Activated CD4-positive, alpha-beta T cell treated with anti-CD3 and anti-CD28 coated beads, Interleukin-2, amount 50 U/mL, for 1 hour (primary cell): ENCODE measurements around the gene MSH5.

Experiments
- DNase-seq: peaks from one replicate; pipeline ENCODE4 v3.0.0-alpha.2; 2020

MSH5 gene

DNA sequence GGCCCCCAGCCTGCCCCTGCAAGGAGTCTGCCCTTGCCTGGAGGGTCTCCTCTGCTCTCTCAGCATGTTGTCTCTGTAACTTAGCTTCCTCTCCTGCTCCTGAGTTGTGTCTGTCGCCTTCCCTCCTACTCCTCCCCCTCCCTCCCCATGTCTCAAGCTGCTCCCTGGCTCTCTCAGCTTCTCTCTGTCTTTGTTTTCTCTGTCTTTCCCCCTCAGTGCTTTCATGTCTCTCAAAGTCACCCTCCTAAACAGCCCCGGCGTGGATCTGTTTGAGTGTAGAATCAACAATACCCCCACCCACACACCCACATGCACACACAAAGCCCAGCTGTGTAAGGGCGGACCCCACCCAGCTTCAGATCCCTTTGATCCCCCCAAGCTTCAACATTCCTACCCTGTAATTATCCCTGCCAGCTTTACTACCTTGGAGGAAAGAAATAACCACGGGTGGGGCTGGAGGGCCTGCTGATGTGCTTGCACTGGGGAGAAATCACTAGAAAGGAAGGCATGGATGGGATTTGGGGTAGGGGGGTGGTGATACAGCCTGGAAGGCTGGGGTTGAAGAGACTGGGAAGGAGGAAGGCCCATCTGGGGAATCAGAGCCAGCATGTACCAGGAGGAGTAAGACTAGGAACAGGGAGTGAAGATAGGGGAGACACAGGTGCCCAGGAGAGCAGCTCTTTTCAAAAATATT, 25.7 kb upstream of the MSH5 start:
- no peak for DNase-seq

DNA sequence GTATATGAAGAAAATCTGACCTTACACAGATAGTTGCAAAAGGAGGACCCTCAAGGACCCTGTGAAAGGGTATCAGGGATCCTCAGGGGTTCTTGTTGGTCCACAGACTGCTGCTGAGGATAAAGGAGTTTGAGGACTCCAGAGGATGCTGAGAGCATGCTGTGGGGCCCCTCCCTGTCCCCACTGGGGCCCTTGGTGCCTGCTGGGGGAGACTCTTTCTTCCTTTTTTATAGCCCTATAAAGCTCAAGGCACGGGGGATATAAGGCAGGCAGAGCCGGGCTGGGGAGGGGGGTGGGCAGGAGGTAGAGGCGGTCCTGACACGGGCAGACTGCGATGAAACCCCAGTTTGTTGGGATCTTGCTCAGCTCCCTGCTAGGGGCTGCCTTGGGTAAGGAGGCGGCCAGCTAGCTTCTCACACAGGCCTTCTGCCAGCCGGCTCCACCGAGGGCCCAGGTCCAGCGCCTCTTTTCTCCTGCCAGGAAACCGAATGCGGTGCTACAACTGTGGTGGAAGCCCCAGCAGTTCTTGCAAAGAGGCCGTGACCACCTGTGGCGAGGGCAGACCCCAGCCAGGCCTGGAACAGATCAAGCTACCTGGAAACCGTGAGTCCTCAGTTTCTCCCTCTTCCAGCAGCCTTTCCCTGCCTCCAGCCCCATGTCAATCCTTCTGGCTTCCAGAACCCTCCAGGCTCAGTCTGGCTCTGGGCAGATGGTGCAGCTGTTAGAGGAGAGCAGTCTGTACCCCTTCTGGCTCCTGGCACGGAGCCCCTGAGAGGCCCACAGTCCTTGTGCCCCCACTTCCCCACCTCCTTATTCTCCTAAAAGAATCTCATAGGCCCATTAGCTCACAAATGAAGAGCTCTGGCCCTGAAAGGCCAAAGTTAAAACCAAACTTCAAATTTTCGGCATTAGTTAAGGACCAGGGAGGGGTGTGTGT, 24.5 kb upstream of the MSH5 start, which contains the start of gene LY6G6D:
Gene LY6G6D (plus strand): TSS at position 327 of the 937 bp plus-strand sequence. CDS start 8 bp downstream, at position 335.
- DNase-seq: no peak

DNA sequence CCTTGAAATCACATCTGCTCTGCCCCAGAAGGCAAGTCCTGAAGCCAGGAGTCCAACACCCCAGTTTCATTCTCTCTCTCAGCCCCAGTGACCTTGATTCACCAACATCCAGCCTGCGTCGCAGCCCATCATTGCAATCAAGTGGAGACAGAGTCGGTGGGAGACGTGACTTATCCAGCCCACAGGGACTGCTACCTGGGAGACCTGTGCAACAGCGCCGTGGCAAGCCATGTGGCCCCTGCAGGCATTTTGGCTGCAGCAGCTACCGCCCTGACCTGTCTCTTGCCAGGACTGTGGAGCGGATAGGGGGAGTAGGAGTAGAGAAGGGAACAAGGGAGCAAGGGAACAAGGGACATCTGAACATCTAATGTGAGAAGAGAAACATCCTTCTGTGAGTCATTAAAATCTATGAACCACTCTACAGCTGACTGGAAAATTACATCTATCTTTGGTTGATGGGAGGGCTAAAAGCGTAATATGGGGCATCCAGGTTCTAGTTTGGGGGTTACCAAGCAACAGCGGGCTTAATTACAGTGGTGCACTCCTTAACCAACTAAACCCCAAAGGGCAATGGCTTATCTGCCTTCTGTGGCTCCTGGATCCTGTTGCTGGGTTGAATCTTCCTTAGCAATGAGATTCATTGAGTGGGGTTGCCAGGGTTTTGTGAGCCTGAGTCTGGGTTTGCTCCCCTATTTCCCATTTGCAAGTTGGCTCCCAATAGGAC, 22.1 kb upstream of the MSH5 start:
- no peak for DNase-seq

DNA sequence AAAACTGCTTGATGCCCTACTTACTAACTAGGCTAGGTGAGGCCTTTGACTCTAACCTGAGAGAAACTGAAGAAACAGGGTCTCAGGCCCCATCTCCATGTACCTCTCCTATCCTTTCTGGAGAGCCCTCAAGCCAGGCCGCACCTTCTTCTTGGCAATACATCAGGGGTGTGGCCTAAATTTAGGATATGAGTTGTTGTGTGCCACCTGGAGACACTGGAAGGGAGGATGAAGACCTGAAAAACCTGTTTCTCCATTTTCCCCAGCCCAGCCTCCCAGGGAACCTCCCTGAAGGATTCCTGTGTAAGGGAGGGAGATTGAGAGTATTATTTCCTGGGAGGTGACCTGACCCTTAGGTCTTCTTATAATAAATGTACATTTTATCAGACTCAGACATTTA, 21.5 kb upstream of the MSH5 start:
- DNase-seq: no peak

DNA sequence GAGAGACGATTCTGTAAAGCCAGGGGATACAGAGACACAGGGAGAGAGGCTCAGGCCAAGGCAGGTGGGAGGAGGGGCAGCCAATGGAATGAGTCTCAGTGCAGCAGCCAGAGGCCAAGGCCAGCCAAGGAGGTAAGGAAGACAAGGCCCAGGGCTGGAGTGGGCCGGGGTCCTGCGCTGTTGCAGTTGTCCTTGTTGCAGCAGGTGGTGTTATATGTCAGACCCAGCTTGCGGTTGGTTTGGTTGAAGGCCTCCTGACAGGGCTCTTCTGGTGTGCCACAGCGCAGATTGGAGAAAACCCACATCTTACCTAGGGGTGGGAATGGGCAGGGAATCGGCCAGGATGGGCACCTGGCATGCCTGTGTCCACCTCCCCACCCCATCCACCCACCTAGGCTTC, 20.8 kb upstream of the MSH5 start:
- DNase-seq: no peak

DNA sequence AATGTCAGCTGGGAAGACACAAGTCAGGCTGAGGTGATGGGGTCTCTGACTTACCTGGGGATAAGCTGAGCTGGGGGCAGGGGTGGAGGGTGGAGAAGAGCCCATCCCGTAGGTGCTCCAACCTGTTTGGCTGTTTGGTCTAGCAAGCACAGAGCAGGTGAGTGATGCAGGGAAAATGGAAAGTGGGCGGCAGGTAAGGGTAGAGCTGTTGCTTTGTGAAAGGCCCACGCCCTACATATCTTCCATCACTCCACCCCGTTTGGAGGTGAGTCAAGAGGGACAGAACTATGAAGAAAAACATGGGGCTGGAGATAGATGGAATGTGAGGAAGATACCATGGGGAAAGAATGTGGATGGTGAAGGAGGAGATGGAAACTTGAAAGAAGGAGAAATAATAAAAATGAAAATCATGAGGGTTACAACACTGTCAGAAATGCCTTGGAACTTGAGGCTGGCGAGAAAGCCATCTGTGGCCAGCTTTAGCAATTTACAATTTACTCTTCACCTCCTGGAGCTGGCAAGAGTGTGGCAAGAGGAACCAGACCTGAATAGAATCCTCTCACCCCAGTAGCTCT, 19.5 kb upstream of the MSH5 start:
- DNase-seq: no peak

DNA sequence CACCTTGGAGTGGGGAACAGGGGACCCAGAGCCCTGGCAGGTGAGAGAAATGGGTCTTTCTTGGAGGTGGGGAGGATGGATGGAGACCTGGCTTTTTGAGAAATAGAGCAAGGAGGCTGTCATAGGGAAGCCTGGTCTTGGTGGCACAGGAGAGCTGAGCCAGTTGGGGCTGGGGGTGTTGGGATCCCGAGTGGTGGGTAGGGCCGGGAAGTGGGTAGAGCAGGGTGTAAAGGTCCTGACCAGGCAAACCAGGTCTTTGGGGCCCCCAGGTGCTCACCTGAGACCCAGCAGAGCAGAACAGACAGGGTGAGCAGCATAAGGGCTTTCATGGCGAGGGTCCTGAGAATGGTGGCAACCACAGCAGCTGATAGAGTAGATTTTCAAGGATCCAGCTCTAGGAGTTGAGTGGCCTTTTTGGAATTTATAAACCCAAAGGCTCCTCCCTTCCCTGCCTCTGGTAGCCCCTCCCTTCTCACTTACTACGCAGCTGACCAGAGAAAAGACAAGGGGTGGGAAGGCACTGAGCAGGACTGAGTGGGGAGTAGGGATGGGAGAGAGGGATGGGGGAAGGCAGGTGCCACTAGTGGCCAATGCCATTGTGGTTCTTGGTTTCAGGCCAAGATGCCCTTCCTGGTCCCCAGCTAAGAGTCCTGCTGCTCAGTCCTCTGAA, 18.3 kb upstream of the MSH5 start, which contains the start of gene LY6G6C:
Gene LY6G6C (minus strand): TSS at position 396 of the 670 bp plus-strand sequence. CDS start 67 bp downstream, at position 329.
- DNase-seq: no peak

DNA sequence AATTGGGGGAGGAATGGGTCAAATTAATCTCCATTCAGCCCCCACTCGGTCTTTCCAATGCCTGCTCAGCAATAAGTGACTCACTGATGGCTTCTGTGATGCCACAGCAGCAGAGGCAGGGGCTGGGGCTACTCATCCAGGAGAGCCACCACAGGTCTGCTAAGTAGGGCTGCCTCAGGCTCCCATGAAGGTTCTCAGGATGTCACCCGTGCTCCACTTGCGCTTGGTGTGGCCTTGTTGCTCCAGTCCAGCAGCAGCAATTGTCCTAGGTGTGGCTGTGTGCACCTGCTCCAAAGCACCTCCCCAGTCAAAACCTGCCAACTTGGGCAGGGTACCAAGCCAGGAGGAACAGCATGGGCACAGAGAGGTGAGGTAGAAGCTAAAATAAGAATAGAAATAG, 17.6 kb upstream of the MSH5 start:
- DNase-seq: no peak

DNA sequence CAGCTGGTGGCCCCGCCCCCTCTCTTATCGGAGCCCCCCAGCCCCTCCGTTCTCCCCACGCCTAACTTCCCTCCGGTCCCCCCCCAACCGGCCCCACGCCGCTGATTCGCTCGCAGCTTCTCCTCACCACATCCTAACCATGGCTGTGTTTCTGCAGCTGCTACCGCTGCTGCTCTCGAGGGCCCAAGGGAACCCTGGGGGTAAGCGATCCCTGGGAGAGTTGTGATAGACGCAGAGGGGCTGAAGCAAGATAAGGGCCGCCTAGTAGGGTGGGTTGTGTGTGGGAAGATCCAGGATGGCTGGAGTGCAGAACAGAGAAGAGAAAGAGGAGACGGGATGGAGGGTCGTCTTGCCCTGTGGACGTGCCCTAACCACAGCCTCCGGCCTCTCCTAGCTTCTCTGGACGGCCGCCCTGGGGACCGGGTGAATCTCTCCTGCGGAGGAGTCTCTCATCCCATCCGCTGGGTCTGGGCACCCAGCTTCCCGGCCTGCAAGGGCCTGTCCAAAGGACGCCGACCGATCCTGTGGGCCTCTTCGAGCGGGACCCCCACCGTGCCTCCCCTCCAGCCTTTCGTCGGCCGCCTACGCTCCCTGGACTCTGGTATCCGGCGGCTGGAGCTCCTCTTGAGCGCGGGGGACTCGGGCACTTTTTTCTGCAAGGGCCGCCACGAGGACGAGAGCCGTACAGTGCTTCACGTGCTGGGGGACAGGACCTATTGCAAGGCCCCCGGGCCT, 16.4 kb upstream of the MSH5 start, which contains the start of gene MPIG6B:
Gene MPIG6B (plus strand): TSS at position 129 of the 735 bp plus-strand sequence. CDS start 11 bp downstream, at position 140.
- DNase-seq: no peak

DNA sequence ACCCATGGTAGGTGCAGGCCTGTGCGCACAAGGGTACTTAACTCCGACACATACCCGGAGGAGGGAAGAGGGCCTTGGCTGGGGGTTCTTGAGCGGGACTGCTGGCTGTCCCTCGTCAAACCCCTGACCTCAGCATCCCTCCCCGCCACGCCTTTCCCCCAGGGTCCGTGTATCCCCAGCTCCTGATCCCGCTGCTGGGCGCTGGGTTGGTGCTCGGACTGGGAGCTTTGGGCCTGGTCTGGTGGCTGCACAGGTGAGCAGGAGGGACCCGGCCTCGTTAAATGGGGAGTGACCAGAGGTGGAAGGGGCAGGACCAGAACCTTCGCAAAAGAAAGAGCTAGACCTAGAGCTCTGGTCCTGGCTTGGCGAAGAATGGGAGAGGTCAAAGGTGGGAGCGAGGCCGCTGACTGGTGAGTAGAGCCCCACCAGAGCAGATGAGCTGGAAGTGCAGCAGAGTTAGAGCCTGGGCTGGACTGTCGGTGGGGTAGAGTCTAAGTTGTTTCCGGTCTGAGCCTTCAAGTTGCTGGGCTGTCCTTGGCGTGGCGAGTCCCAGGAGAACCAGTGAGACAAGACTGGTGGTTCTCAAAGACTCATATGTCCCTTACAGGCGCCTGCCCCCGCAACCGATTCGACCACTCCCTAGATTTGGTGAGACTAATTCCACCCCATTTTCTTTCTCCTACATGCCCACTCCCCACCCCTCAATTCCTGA, 15.7 kb upstream of the MSH5 start:
- no peak for DNase-seq

DNA sequence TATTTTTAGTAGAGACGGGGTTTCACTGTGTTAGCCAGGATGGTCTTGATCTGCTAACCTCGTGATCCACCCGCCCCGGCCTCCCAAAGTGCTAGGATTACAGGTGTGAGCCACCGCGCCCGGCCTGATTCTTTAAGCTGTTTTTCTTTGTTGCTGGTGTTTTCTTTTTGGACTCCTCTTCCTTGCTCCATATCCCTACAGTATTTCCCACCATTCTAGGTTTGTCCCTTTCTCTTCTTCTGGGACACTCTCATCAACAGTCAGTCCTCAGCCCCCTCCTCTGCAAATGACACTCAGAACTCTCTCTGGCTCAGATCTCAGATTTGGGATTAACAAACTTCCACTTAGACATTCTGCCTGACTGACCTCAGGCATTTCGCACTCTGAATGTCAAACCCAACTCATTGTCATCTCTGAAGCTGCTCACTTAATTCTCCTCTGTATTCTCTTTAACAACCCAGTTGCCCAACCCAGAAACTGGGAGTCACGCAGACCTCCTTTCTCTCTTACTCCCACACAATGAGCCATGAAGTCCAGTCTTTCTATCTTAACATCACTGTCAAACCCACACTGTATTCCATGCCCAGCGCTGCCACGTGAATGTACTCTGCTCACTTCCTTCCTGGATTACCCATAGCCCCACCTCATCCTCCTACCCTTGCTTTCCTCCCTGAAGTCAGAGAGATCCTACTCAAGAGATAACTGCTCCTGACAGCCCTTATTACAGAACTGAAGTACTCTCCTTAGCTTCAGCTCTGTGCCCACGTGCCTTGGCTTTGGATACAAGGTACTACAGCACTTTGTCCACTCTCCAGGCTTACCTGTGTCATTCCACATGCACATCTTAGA, 14.1 kb upstream of the MSH5 start:
- DNase-seq: no peak

DNA sequence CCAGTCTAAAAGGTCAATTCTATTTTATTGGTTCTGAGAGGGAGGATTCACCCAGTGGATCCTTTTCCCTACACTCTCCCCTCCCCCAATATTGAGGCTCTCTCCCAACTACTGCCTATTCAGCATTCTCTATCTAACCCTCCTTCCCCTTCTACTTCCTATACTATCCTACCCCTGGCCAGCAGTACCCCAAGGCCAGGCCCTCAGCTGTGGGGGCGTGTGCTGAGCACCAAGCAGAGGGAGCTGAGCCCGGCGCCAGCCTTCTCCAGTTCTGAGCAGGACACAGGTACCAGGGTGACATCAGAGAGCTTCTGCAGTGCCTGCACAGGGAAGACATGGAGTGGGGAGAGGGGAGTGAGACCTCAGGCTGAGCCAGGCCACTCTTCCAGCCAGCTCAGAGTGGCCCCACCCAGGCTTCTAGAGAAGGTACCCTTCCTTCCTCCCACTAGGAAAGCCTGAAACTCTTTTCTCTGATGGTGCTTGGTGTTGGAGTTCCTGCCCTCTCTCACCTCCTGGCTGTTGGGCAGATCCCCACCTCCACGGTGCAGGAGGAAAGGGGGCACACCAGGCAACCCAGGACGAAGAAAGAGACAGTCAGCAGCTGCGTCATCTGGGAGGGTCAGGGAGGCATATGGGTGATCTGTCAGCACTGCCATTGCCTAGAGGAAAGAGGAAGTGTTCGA, 12.6 kb upstream of the MSH5 start:
- DNase-seq: no peak

DNA sequence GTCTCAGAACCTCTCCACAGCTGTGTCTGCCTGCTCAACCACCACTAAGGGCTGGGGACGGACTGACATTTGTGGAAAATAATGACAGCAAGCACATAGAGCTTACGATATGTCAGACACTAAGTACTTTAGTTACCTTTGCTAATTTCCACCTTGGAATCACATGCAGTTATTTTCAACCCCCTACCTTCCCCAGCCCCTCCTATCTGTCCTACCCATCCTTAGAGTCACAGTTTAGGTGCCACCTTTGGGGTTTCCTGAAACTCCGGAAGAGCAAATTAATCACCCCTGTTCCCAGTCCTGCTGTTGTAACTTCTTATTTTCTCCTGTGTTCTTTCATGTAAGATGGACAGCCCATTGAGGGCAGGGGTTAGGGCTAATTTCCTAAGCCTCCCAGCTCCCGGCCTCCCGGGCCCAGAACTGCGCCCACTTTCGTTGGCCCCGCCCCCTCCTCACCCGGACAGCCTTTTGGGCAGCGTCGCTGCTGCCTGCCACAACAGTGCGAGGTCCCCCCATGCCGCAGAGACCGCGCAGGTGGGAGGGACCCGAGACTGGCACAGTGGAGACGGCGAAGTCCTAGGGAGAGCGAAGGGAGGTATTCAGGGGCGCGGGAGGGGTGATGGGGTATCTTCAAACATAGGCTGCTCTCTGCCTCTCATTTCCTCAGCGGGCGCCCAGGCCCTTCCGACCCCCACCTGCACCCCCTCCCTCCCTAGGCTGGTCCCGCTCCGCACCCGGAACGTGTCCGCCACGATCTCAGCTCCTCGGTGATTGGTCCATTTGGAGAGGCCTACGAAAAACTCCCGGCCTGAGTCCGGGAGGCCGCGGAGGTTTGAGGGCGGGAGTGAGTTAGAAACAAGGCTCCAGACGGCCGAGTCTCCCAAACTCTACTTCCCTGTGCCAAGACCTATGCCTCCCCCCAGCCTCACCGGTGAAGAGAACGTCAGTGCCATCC, 11.8 kb upstream of the MSH5 start:
- no peak for DNase-seq

DNA sequence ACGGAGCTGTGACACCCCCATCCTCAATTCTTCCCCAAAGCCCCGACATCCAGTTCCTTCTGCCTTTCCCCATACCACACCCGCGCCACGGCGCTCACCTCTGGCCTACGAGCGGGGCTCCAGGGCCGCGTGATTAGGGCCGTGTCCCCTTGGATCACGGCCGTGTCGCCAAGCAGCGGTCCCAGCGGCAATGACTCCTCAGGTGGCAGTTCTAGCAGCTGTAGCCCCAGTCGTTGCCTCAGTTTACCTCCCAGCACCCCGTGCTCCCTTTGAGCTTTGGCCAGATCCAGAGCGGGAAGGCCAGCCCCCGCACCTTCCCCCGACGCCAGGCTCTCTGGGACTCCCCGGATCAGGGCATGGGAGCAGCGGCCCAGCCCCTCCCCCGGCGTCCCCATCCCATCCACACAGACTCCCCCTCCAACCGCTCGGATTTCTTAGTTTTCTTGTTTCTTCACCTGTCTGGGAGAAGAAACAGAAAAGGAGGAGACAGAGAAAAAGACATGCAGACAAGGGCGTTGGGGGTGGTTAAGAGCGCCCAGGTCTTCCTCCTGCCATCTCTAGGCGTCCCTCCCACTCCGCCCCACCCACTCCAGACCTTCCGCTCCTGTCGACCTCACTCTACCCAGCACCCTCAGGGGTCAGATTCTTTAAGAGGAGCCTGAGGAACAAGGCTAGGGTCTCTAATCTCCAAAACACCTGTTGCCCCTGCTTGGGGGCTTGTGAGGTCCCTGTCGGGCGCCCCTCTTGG, 10.9 kb upstream of the MSH5 start, which contains the start of gene DDAH2:
Gene DDAH2 (minus strand): TSS at position 533 of the 748 bp plus-strand sequence. CDS start 138 bp downstream, at position 395.
- DNase-seq: no peak

DNA sequence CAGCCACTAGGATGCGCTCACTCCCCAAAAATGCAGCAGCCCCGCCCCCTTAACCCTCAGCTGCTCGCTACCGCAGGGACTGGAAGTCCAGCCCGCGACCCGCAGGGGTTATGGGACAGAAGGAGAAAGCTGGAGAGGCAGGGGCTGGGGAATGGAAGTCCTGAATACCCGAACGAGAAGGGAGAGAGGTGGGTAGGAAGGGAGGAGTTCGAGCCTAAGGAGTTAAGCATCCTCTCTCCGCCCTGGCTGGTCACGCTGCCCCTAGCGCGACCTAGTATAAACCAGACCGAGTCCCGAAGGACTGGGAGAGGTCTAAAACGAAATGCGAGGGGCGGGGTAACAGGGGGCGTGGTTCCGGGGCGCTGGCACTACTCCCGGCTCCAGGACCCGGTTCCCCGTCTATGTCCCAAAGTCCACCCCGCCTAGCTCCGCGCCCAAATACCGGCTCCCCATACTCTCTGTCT, 10.3 kb upstream of the MSH5 start:
- peak; percentile 79 for DNase-seq

DNA sequence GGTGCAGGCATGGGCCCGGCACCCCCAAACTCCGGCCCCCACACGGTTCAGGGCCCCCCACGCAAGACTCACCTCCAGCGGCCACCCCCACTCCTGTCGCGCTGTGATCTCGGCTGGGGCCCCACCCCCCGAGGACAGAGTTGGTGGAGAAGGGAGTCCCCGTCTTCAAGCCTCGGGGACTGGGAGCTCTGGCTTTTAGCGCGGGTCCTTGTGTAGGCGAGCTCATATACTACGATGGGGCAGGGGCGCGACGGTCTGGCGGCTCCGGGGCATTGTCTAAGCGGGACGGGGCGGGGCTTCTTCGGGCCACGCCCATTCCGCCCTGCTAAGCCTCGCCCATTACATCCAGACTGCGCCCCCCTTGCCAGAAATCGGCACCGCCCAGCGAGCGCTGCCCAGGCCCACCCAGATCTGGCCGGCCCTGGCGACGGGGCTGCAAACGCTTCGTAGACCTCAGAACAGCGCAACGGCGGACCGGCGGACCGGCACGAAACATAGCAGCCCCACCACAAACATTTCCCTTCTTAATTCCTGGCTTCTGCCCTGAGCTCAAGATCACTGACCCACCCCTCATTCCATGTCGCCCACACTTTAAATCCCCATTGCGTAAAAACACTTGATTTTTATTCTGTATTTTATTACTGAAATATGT, 9.7 kb upstream of the MSH5 start:
- DNase-seq: peak; percentile 59
